ENCODE measurements around the gene VAC14. TPM values are rescaled to one million over a fixed set of nuclear protein-coding genes. Genes with fewer than 3 reads are reported as not detected.

Gene VAC14
- total RNA-seq, 1 experiment from 2014 or later = 49.9 TPM

DNA sequence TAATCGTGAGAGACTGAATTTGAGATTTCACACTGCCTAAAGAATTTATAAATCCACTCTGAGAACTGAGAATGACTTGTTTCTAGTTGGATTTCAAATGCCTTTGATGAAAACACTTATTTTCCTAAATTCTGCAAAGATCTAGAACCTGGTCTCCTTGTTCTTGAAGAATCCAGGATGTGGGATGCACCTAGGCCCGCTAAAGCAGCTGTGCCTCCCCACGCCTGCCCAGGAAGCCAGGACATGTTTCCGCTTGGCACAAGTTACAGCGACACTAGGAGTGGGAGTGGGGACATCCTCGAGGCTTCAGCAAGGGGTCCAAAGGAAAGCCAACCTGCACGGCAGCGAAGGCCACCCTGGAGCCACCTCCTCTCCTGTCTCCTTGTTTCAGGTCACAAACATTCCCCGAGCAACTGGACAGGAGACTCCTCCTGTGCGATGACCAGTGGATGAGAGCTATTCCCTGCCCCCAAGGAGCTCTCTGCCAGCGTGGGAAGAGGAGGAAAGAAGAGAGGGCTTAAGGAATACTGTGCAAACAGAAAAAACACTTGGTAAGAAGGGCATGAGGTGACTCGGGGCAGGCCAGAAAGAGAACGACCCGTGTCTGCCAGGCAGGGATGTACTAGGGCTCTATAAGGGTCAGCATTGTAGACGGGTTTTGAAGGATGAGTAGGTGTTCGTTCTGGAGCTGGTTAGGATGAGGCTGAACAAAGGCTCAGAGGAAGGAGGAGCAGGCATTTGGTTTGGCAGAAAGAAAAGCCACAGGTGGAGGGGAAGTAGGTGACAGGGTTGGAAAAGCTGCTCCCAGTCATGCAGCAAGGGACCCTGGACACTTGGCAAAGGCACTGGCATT lies 11.1 kb downstream of the VAC14 start:
- Histone ChIP-seq H4K5ac (ENCODE audit: insufficient read length, low read depth, low read length) (no peak overlapping the region), H2BK12ac (ENCODE audit: insufficient read length, low read depth, low read length) (no peak overlapping the region), H3K23ac (ENCODE audit: insufficient read length, low read depth, low read length) (no peak overlapping the region), H3K79me2 (ENCODE audit: insufficient read depth, low read length) (peaks cover under 1% of the 10 kb centered on the region; the same call in 1 of the 2 replicates), H2AFZ (ENCODE audit: low read length) (no peak overlapping the region), H3K9ac (ENCODE audit: extremely low read depth, insufficient read length, low read length) (no peak overlapping the region), H4K91ac (ENCODE audit: insufficient read length, low read depth, low read length) (no peak overlapping the region), H4K20me1 (ENCODE audit: control insufficient read depth, insufficient read depth, insufficient read length) (peaks cover 2% of the 10 kb centered on the region), H2BK5ac (ENCODE audit: insufficient read length, low read length) (no peak overlapping the region), H3K79me1 (ENCODE audit: insufficient read depth, low read depth, low read length, poor library complexity, severe bottlenecking) (peaks cover 6% of the 10 kb centered on the region), H3K4me2 (ENCODE audit: insufficient read depth, insufficient read length, low read length) (no peak overlapping the region), H3K27ac (ENCODE audit: insufficient read length, low read depth, low read length) (no peak overlapping the region), H3T11ph (ENCODE audit: low read length) (no peak overlapping the region), H3K14ac (ENCODE audit: insufficient read depth, low read length) (no peak overlapping the region; the same call in 1 of the 2 replicates), H3K4me1 (ENCODE audit: insufficient read depth, low read length) (no peaks in the 10 kb centered on the region), H3K9me3 (ENCODE audit: control insufficient read depth, low read depth, low read length) (no peaks in the 10 kb centered on the region), H3K56ac (ENCODE audit: insufficient read length, low read depth, low read length) (no peak overlapping the region), H3K18ac (ENCODE audit: insufficient read length, low read depth, low read length) (no peak overlapping the region), H3K27me3 (ENCODE audit: insufficient read depth, low read length) (no peaks in the 10 kb centered on the region), H2BK120ac (ENCODE audit: low read depth, low read length, poor library complexity, severe bottlenecking) (no peak overlapping the region), H3K23me2 (ENCODE audit: insufficient read length, low read depth, low read length, poor library complexity, severe bottlenecking) (no peaks in the 10 kb centered on the region), H3K4ac (ENCODE audit: low read depth, low read length) (no peak overlapping the region), H2BK20ac (ENCODE audit: low read depth, low read length, poor library complexity, severe bottlenecking) (no peak overlapping the region), H2AK5ac (ENCODE audit: insufficient read length, low read length) (no peak overlapping the region), H2BK15ac (ENCODE audit: low read depth, low read length) (no peak overlapping the region), H4K8ac (replicated peaks; ENCODE audit: insufficient read length, low read depth, low read length) (no peak overlapping the region)
- H3K4me1 Mint-ChIP-seq = peaks cover 14% of the 10 kb centered on the region in 2 experiments
- H3K9me3 Mint-ChIP-seq = no peaks in the 10 kb centered on the region
- WGBS (ENCODE audit: extremely low coverage, insufficient read length, low lambda C conversion rate) = no CpG with 5 or more reads among the region's 16 CpGs
- DNase-seq = peak; percentile 20
- no peaks in the 10 kb centered on the region for H3K27me3 Mint-ChIP-seq (ENCODE audit: low read depth)
- TF ChIP-seq, protein P1, sequence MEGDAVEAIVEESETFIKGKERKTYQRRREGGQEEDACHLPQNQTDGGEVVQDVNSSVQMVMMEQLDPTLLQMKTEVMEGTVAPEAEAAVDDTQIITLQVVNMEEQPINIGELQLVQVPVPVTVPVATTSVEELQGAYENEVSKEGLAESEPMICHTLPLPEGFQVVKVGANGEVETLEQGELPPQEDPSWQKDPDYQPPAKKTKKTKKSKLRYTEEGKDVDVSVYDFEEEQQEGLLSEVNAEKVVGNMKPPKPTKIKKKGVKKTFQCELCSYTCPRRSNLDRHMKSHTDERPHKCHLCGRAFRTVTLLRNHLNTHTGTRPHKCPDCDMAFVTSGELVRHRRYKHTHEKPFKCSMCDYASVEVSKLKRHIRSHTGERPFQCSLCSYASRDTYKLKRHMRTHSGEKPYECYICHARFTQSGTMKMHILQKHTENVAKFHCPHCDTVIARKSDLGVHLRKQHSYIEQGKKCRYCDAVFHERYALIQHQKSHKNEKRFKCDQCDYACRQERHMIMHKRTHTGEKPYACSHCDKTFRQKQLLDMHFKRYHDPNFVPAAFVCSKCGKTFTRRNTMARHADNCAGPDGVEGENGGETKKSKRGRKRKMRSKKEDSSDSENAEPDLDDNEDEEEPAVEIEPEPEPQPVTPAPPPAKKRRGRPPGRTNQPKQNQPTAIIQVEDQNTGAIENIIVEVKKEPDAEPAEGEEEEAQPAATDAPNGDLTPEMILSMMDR (conservative IDR thresholded peaks at IDR 0.05) = no peak
- H3K27ac Mint-ChIP-seq = peak overlapping the region in 2 of 3 experiments; percentile 19 to 37; a peak in 3 of 7 replicates
- peaks cover 3 to 15% (median 7%) of the 10 kb centered on the region in 3 experiments; a peak in 5 of 7 replicates for H3K36me3 Mint-ChIP-seq (ENCODE audit: insufficient read depth in 1 of 3, low read depth in 3 of 3)
- no peak overlapping the region for H3K4me3 Mint-ChIP-seq
